GM12878 (cell line): Measurements from ENCODE around the gene NLGN3.

Source experiments
- ASH2L ChIP-seq: fragments of 300-600, 200-600 bp; sonication (generic); IDR thresholded peaks from 2 replicates; pipeline ENCODE4 v1.6.1; 2017; ENCODE audit warnings: low read depth, mild to moderate bottlenecking, borderline replicate concordance
- CTCF ChIP-seq, 3 experiments: IDR thresholded peaks in 2 of 3; conservative IDR thresholded peaks in 1 of 3; 2 replicates each; pipeline ENCODE4 v1.5.1; 2011; ENCODE audit warnings: low read depth in 3 of 3, low read length in 3 of 3, mild to moderate bottlenecking in 3 of 3, control low read depth in 2 of 3, moderate library complexity in 2 of 3, inconsistent platforms in 1 of 3, mixed read lengths in 1 of 3; ENCODE audit not compliant: control insufficient read depth in 2 of 3, insufficient read depth in 1 of 3; ENCODE audit errors: extremely low read depth in 1 of 3
- FOXM1 ChIP-seq: IDR thresholded peaks from 2 replicates; pipeline ENCODE4 v1.6.1; 2012; ENCODE audit warnings: low read depth, mild to moderate bottlenecking, inconsistent platforms, low read length, moderate library complexity
- POLR2A ChIP-seq: IDR thresholded peaks from 2 replicates; pipeline ENCODE4 v1.6.1; 2011; ENCODE audit warnings: low read depth, mild to moderate bottlenecking, low read length
- SKIL ChIP-seq: fragments of 450-650 bp; IDR thresholded peaks from 2 replicates; pipeline ENCODE4 v1.6.1; 2017; ENCODE audit warnings: mild to moderate bottlenecking, low read depth, inconsistent platforms; ENCODE audit not compliant: poor library complexity, severe bottlenecking
- SP1 ChIP-seq: IDR thresholded peaks from one replicate; pipeline ENCODE4 v1.6.1; 2011; ENCODE audit warnings: low read depth, low read length
- ZNF24 ChIP-seq: fragments of 450-650 bp; IDR thresholded peaks from 2 replicates; pipeline ENCODE4 v1.6.1; 2017; ENCODE audit warnings: antibody characterized with exemption, mild to moderate bottlenecking
- ZNF274 ChIP-seq: IDR thresholded peaks from one replicate; pipeline ENCODE4 v1.8.0; 2011; ENCODE audit not compliant: insufficient read length, insufficient read depth

DNA sequence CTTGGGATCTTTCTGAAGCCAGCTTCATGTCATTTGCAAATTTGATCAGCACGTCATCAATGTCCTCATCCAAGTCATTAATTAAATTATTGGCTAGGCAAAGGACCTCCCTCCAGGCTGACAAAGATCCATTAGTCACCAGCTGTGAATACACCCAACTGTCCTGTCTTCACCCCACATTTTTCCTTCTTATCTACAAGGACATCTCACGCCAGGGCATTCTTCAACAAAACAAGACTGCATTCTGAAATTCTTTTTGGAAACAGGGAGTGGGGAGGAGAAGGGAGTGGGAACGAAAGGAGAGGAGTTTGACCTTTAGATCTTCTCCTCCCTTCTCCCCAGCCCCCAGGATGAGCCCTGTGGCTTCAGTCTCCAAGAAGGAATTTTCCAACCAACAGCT lies 32.7 kb downstream of the NLGN3 start:
- TF ChIP-seq ASH2L (no peak), SKIL (no peak), FOXM1 (no peak), POLR2A (no peak), SP1 (no peak), ZNF24 (no peak), CTCF (IDR thresholded peaks at IDR 0.05 in 2 of 3, conservative IDR thresholded peaks at IDR 0.05 in 1 of 3; ENCODE audit: control insufficient read depth in 2 of 3, extremely low read depth in 1 of 3, insufficient read depth in 1 of 3, low read depth in 3 of 3, low read length in 3 of 3) (no peak), ZNF274 (no peak)
